Measurements from ENCODE around the gene EPS15. TPM values are rescaled to one million over a fixed set of nuclear protein-coding genes. Genes with fewer than 3 reads are reported as not detected.

Gene EPS15
- total RNA-seq: 44.6 TPM

GRCh38 chr1:51519048-51519864, at the start of gene EPS15:
Gene EPS15, minus strand, starts transcription at chr1:51519266. Its CDS starts 35 bp downstream, at chr1:51519231.
- peak within 1 kb of the TSS; percentile 95 to 98 for H3K4me3 ChIP-seq
- no peaks in the 10 kb centered on the region for H3K36me3 ChIP-seq
- TF ChIP-seq CTCF (IDR thresholded peaks at IDR 0.05): no peak
- no peaks in the 10 kb centered on the region for H3K9me3 ChIP-seq
- peak; percentile 55 to 91 for DNase-seq (ENCODE audit: low spot score in 2 of 2)
- intact Hi-C loops (cut with DNase I): loop anchor here (2.0 to 10.0 kb wide), 4 partner anchors 97 to 536 kb away; partner anchors contain the start of genes BTF3L4, OSBPL9 and TXNDC12
- peaks cover 3 to 16% of the 10 kb centered on the region in 2 donors for H3K4me1 ChIP-seq
- no peaks in the 10 kb centered on the region for H3K27me3 ChIP-seq
- H3K27ac ChIP-seq: peak within 1 kb of the TSS; percentile 86 to 93

DNA sequence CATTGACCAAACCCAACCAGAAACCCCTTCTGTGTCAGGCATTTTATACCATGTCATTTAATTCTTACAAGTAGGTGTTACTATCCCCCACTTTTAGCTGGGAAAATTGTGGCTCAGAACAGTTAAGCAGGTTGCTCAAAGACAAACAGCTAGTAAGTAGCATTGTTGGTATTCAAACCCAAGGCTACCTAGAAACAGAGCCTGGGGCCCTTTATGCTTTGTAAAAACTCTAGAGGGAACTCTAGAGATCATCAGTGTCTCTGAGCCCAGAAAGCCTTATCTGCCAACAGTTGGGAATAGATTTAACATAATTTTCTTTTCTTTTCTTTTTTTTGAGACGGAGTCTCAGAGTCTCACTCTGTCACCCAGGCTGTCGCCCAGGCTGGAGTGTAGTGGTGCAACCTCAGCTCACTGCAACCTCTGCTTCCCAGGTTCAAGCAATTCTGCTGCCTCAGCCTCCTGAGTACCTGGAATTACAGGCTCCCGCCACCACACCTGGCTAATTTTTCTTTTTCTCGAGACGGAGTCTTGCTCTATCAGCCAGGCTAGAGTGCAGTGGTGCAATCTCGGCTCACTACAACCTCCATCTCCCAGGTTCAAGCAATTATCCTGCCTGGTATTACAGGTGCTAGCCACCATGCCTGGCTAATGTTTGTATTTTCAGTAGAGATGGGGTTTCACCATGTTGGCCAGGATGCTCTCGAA, 49.3 kb upstream of the EPS15 start:
- no peaks in the 10 kb centered on the region for H3K27me3 ChIP-seq
- H3K4me1 ChIP-seq: peaks cover 5 to 39% of the 10 kb centered on the region in 2 donors
- H3K27ac ChIP-seq: peak overlapping the region; percentile 40 to 51
- H3K36me3 ChIP-seq: no peaks in the 10 kb centered on the region
- no peak overlapping the region for H3K4me3 ChIP-seq
- TF ChIP-seq CTCF (IDR thresholded peaks at IDR 0.05): no peak
- intact Hi-C loops (cut with DNase I): no loop called here
- no peak for DNase-seq (ENCODE audit: low spot score in 2 of 2)
- no peaks in the 10 kb centered on the region for H3K9me3 ChIP-seq

DNA sequence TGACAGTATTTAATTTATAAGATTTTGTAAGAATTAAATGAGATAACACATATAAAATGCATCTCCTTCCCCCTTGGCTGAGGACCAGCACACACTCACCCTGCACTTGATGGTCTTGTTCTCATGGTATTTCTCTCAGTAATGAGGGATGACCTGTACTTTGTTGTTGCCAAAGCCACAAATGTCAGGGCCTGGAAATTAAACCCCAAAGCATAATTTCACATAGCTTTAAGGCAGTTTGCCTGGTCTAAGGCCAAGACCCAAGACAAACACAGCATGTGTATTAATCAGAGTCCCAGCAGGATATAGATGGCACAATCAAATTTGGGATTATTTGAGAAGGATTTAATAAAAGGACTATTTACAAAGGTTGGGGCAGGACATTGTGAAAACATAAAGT, 48.6 kb upstream of the EPS15 start:
- Histone ChIP-seq H3K27ac (peak overlapping the region; percentile 40 to 51), H3K4me1 (peaks cover 5 to 39% of the 10 kb centered on the region in 2 donors)

GRCh38 chr1:51566260-51566659, 47.2 kb upstream of the EPS15 start:
- intact Hi-C loops (cut with DNase I): no loop called here
- no peak for TF ChIP-seq CTCF (IDR thresholded peaks at IDR 0.05)

More for the DNA sequence above, 48.6 kb upstream of the EPS15 start:
- no peaks in the 10 kb centered on the region for H3K9me3 ChIP-seq
- DNase-seq (ENCODE audit: low spot score in 2 of 2): no peak
- intact Hi-C loops (cut with DNase I): no loop called here
- TF ChIP-seq CTCF (IDR thresholded peaks at IDR 0.05): no peak
- no peak overlapping the region for H3K4me3 ChIP-seq
- no peaks in the 10 kb centered on the region for H3K27me3 ChIP-seq
- no peaks in the 10 kb centered on the region for H3K36me3 ChIP-seq

DNA sequence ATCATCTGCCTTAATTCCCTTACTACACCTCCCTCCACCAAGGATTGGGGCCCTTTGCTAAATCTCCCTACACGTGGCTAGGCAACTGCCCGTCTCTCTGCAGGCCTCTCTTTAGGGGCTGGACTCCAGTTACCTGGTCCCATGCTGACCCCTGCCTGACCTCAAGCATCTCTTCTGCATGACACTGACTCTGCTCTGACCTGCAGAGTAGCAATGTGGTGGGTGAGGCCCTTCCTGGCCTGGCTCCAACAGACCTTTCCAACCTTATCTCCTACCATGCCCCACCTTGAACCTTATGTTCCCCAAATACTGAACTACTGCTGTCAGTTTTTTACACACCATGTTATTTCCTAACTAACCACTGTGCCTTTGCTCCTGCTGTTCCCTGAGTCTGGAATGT, 45.9 kb upstream of the EPS15 start:
- no peak for DNase-seq (ENCODE audit: low spot score in 2 of 2)
- Histone ChIP-seq H3K27ac (peak overlapping the region in 1 of 2 donors; percentile 68), H3K4me1 (peaks cover 5 to 46% of the 10 kb centered on the region in 2 donors), H3K27me3 (no peaks in the 10 kb centered on the region), H3K36me3 (no peaks in the 10 kb centered on the region), H3K4me3 (no peak overlapping the region), H3K9me3 (no peaks in the 10 kb centered on the region)
- intact Hi-C loops (cut with DNase I): no loop called here
- no peak for TF ChIP-seq CTCF (IDR thresholded peaks at IDR 0.05)

More at GRCh38 chr1:51566260-51566659, 47.2 kb upstream of the EPS15 start:
- Histone ChIP-seq H3K9me3 (no peaks in the 10 kb centered on the region), H3K4me1 (peaks cover 5 to 44% of the 10 kb centered on the region in 2 donors), H3K27me3 (no peaks in the 10 kb centered on the region), H3K36me3 (no peaks in the 10 kb centered on the region), H3K4me3 (no peak overlapping the region), H3K27ac (peak overlapping the region; percentile 24 to 68)
- DNase-seq (ENCODE audit: low spot score in 2 of 2): no peak
